Activated naive CD8-positive, alpha-beta T cell treated with anti-CD3 and anti-CD28 coated beads, Interleukin-2, amount 10 ng/mL, durations not matched to agents 7 days and 5 days (primary cell): ENCODE results near the gene TNN. TPM values are rescaled to one million over a fixed set of nuclear protein-coding genes. Genes with fewer than 3 reads are reported as not detected.
A peak's percentile ranks its signal among the peaks of the same experiment; 100 is the strongest.

ENCODE experiments used
- ATAC-seq: fragments of 150-1000 bp; cut with Tn5 transposase; one replicate; pipeline ENCODE4 v1.10.0; 2021; ENCODE audit warnings: low read depth, moderate library complexity
- POLR2A ChIA-PET: fragments of 350-600 bp; sonication (Branson Sonifier 250); formaldehyde crosslinking; loops from one replicate; lab custom pipeline; 2021; ENCODE audit warnings: antibody characterized with exemption; lab: Charles Lee
- DNase-seq: peaks from one replicate; pipeline ENCODE4 v3.0.0; 2021
- H3K27ac Mint-ChIP-seq: one replicate; pipeline ENCODE4 v1.8.0; 2022; ENCODE audit warnings: mild to moderate bottlenecking, mixed read lengths
- H3K27me3 Mint-ChIP-seq: one replicate; pipeline ENCODE4 v1.8.0; 2022; ENCODE audit warnings: mild to moderate bottlenecking, moderate library complexity, mixed read lengths
- H3K36me3 Mint-ChIP-seq: one replicate; pipeline ENCODE4 v1.8.0; 2021; ENCODE audit warnings: mild to moderate bottlenecking, mixed read lengths
- H3K4me1 Mint-ChIP-seq: one replicate; pipeline ENCODE4 v1.8.0; 2021; ENCODE audit warnings: mixed read lengths
- H3K4me3 Mint-ChIP-seq: one replicate; pipeline ENCODE4 v1.8.0; 2022; ENCODE audit warnings: mild to moderate bottlenecking, moderate library complexity, mixed read lengths
- H3K9me3 Mint-ChIP-seq: one replicate; pipeline ENCODE4 v1.8.0; 2021; ENCODE audit warnings: mixed read lengths
- total RNA-seq, 2 experiments: library from RNA; stranded (reverse); gene quantifications; one replicate each; pipeline ENCODE4 v1.2.3, GENCODE V29; 2021

TNN gene
- total RNA-seq, 2 experiments from 2014 or later: not detected

DNA sequence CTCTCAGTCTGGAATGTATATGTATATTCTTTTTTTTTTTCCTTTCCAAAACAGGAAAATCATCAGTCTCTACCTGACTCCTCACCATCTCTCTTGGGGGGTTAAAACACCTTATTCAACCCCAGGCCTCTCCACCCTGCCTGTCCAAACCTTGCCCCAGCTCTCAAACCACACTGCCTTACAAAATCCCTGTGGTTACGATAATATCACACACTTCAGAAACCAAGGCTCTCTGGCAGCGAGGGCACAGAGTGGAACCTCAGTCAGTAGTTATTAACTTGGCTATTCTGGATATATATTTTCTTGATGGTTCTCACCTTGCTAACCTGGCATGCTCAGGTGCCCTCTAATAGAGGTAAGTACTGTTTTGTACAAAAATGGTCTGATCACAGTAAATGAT is 100.2 kb downstream of the TNN start:
- Mint-ChIP-seq H3K36me3 (peaks cover 49% of the 10 kb centered on the region), H3K4me1 (peaks cover 24% of the 10 kb centered on the region), H3K9me3 (no peaks in the 10 kb centered on the region), H3K27me3 (no peaks in the 10 kb centered on the region), H3K4me3 (no peak overlapping the region), H3K27ac (peak overlapping the region; percentile 17)
- DNase-seq: no peak
- ATAC-seq: no peak
- POLR2A ChIA-PET: no interaction called here

DNA sequence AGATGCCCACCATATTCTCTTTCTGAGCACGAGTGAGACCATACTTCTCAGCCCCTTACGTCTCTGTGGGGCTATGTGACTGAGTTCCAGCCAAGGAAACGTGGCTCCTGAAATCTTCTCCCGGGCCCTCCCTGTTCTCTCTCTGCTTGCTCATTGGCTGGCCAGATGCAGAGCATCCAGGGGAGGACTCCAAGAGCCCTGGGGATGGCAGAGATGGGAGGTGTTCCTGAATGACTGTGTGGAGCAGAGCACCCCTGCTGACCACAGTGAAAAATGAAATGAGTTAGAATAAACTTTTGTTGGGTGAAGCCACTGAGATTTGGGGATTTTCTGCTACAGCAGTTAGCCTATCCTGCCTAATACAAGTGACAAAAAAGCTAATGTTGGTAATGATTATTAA is 101.1 kb downstream of the TNN start:
- Mint-ChIP-seq H3K4me3 (no peak overlapping the region), H3K36me3 (peaks cover 47% of the 10 kb centered on the region), H3K27ac (no peak overlapping the region), H3K9me3 (no peaks in the 10 kb centered on the region), H3K27me3 (no peaks in the 10 kb centered on the region), H3K4me1 (peaks cover 24% of the 10 kb centered on the region)
- DNase-seq (no peak), ATAC-seq (no peak)
- POLR2A ChIA-PET: no interaction called here

DNA sequence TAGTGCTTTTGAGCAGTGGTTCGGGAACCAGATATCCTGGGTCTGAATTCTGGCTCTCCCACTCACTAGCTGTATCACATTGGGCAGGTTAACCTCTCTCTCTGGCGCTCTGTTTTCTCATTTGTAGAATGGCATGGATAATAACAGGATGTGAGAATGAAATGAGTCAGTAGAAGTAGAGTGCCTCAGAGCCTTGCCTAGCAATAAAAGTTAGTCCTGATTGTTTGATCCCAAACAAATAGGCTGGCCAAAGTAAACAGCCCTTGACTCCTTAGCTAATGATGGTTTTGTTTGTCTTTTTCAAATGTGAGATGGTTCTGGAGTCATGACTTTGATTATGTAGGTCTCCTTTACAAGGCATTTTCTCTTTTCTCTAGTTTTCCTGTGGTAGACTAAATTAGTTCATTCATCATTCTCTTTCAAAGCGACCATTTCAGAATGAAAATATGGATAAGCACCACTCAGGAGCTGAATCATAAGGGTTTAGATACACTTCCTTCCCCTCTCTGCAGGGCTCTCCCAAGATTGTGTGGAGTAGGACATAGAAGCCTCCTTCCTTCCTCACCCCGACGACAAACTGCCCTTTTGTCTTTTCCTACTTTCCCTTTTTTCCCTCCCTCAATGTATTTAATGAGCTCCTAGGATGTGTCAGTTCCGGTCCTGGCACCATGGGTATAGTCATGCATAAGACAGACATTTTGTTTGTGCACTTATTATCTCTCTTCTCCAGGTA is 101.8 kb downstream of the TNN start:
- Mint-ChIP-seq H3K36me3 (peaks cover 50% of the 10 kb centered on the region), H3K27me3 (no peaks in the 10 kb centered on the region)
- ATAC-seq: no peak

DNA sequence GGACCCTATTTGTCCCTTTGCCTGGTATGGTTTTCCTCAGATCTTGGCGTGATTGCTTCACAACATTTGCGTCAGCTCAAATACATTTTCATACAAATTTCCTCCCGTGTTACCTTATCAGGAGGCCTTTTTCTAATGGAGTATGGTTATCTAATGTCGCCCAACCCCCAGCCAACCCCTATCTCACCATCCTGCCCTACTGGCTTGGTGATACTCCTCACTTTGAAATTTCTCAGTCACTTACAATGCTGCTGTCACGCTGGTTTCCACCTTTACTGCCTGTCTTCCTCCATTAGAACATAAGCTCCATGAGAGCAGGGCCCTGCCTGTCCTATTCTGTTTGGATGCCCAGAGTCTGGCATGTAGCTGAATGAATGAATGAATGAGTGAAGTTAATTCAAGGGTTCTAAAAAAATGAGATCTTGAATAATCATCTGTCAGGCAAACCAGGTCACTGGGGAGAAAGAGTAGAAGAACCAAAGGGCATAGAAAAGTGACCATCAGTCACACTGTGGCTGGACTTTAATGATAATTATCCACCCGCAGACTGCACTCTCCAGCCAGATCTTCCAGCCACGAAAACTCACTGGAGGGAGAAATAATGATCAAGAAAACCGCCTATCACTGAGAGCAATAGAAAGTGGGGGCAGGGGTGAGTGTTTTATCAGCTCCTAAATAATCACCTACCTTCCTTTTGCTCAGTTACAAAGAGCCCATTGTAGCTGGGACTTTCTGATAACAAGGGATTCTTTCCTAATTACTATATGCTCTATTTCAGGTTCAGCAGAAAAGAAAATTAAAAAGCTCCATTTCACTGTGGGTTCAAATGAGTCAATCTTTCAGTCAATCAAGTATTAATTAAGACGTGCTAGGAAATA is 103.6 kb downstream of the TNN start:
- DNase-seq (no peak), ATAC-seq (no peak)
- POLR2A ChIA-PET: no interaction called here
- no peak overlapping the region for H3K4me3 Mint-ChIP-seq
- no peaks in the 10 kb centered on the region for H3K9me3 Mint-ChIP-seq
- H3K27ac Mint-ChIP-seq: no peak overlapping the region
- H3K36me3 Mint-ChIP-seq: peaks cover 56% of the 10 kb centered on the region
- H3K4me1 Mint-ChIP-seq: peaks cover 34% of the 10 kb centered on the region
- H3K27me3 Mint-ChIP-seq: no peaks in the 10 kb centered on the region

More for the DNA sequence above, 101.8 kb downstream of the TNN start:
- POLR2A ChIA-PET: no interaction called here
- H3K27ac Mint-ChIP-seq: no peak overlapping the region
- no peak overlapping the region for H3K4me3 Mint-ChIP-seq
- peaks cover 30% of the 10 kb centered on the region for H3K4me1 Mint-ChIP-seq
- no peak for DNase-seq
- no peaks in the 10 kb centered on the region for H3K9me3 Mint-ChIP-seq

DNA sequence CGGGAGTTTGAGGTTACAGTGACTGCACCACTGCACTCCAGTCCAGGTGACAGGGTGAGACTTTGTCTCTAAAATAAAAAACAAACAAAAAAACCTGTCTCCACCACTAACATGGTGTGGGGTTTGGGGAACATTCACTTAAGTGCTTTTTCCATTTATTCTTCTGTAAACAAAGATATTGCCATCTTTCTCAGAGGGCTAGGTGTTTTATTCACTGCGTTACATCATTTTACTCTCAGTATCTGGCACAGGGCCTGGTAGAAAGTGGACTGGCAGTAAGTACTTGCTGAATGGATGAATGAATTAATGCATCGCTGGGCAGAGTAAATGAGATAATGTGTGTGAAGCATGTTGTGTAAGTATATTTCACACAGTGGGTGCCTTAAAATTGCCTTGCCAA is 104.9 kb downstream of the TNN start:
- Mint-ChIP-seq H3K36me3 (peaks cover 59% of the 10 kb centered on the region), H3K4me1 (peaks cover 33% of the 10 kb centered on the region), H3K4me3 (no peak overlapping the region), H3K9me3 (no peaks in the 10 kb centered on the region), H3K27me3 (no peaks in the 10 kb centered on the region), H3K27ac (no peak overlapping the region)
- DNase-seq (no peak), ATAC-seq (no peak)
- POLR2A ChIA-PET: no interaction called here

DNA sequence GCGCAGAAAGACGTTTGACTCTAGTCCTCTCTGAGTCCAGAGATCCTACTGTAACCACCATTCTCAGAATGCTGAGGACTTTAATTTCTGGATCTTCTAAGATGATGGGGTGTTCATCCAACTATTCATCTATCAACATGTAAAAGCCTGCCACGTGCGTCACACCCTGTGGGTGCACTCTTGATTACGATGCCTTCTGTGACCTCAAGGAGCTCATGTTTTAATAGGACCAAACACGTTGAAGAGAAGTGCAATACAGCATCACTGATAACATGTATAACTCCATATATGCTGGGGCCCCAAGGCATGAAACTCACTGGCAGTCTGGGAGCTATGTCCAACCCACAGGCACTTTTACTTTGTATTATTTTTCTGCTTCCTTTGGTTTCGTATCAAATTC is 105.9 kb downstream of the TNN start:
- H3K36me3 Mint-ChIP-seq: peaks cover 60% of the 10 kb centered on the region
- no peaks in the 10 kb centered on the region for H3K9me3 Mint-ChIP-seq
- ATAC-seq (no peak), DNase-seq (no peak)
- no peak overlapping the region for H3K27ac Mint-ChIP-seq
- POLR2A ChIA-PET: interaction anchor here (1.3 kb wide), 1 partner anchor 22 kb away, joined by 3 read pairs; no protein-coding TSS in a partner anchor
- no peak overlapping the region for H3K4me3 Mint-ChIP-seq
- no peaks in the 10 kb centered on the region for H3K27me3 Mint-ChIP-seq
- H3K4me1 Mint-ChIP-seq: peaks cover 30% of the 10 kb centered on the region

DNA sequence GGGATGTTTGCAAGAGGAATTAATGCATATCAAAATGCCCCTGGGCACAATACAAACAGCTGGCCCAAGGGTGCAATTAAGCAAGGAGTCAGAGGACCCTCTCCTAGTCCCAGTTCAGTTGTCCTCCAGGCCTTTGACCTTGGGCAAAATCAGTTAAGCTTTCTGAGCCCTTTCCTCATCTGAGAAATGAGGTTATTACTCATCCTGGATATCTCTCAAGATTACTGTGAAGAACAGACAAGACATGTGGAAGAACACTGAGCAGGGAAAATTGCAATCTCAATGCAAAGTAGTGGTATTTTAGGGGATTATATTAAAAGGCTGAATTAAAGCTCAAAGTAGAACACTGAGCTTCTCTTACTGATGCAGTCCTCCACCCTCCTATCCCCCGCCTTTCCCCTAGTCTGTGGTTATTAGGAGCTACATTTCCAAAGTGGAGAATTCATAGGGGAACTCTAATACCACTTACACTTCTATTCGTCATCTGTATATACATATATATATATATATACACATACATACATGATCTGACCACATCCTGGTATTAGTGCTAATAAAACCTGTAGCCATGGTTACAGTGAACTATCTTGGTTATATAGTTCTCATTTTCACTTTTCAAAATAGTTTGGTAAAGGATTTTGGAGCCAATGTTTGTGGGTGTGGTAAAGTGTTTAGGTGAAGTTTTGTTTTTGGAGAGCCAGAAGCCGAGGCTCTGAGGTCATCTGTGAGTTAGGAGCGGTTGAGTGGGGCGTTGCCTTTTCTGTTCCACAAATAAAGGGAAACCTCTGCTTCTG is 106.9 kb downstream of the TNN start:
- ATAC-seq (no peak), DNase-seq (no peak)
- POLR2A ChIA-PET: interaction anchor here (1.3 kb wide), 1 partner anchor 23 kb away, joined by 3 read pairs; no protein-coding TSS in a partner anchor
- Mint-ChIP-seq H3K27me3 (no peaks in the 10 kb centered on the region), H3K4me1 (peaks cover 30% of the 10 kb centered on the region), H3K9me3 (no peaks in the 10 kb centered on the region), H3K27ac (no peak overlapping the region), H3K36me3 (peaks cover 53% of the 10 kb centered on the region), H3K4me3 (no peak overlapping the region)

DNA sequence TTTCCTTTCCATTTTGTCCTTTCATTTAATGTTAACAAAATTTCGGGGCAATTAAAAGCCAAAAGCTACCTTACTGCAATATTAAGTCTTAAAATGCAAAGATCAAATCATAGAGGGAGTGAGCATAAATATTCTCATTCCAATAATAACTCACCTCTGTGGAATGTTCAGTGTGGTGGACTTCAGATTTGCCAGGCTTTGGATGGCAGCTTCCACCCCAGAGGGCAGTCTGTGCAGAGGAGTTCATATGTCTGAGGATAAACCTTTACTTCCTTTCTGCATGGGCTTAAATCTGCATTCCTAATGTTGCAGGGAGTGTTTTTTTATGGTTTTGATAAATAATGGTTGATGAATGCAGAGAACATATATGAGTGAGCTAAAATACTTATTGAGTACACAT is 108.6 kb downstream of the TNN start:
- ATAC-seq: no peak
- Mint-ChIP-seq H3K4me1 (peaks cover 26% of the 10 kb centered on the region), H3K36me3 (peaks cover 46% of the 10 kb centered on the region), H3K27ac (no peak overlapping the region), H3K9me3 (no peaks in the 10 kb centered on the region), H3K4me3 (no peak overlapping the region), H3K27me3 (no peaks in the 10 kb centered on the region)
- POLR2A ChIA-PET: no interaction called here
- DNase-seq: no peak

DNA sequence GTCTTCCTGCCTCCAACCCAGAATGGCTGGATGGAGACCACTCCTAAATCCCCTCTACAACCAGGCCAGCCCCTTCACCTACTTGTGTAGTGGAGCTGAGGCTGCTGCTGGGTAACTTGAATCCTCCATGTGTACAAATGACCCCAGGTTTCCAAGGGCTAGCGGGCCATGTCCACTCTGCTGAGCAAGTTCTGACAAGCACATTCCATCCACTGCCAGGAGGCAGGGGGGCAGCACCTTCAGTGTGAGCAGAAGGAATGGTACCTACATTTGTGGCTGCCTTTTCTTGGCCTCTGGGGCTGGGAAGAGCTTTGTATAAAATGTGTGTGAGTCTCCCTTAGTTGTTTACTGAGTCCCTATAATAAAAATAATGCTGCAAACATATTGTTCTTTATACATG is 110.4 kb downstream of the TNN start:
- POLR2A ChIA-PET: no interaction called here
- ATAC-seq (no peak), DNase-seq (no peak)
- H3K27me3 Mint-ChIP-seq: no peaks in the 10 kb centered on the region
- no peaks in the 10 kb centered on the region for H3K9me3 Mint-ChIP-seq
- H3K4me3 Mint-ChIP-seq: no peak overlapping the region
- no peak overlapping the region for H3K27ac Mint-ChIP-seq
- peaks cover 37% of the 10 kb centered on the region for H3K4me1 Mint-ChIP-seq
- peaks cover 48% of the 10 kb centered on the region for H3K36me3 Mint-ChIP-seq

DNA sequence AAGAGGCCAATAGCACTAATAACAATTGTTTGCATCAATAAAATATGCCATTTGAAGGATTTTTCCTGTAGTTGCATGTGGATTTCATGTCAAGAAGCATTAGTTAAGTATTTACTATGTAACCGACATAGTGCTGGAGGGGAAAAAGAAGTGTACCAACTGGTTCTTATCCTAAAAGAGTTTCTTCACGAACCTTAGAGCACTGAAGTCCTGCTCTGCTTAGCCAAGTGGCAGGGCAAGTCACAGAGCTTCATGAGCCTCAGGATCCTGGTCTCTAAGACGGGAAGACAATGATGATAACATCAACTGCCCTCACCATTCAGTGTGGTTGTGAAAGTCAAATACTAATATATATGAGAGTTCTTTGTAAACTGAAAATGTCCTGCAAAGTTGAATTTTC is 110.8 kb downstream of the TNN start:
- POLR2A ChIA-PET: no interaction called here
- ATAC-seq (no peak), DNase-seq (no peak)
- peaks cover 49% of the 10 kb centered on the region for H3K36me3 Mint-ChIP-seq
- H3K4me3 Mint-ChIP-seq: no peak overlapping the region
- H3K27me3 Mint-ChIP-seq: no peaks in the 10 kb centered on the region
- H3K9me3 Mint-ChIP-seq: no peaks in the 10 kb centered on the region
- H3K27ac Mint-ChIP-seq: no peak overlapping the region
- H3K4me1 Mint-ChIP-seq: peaks cover 38% of the 10 kb centered on the region

DNA sequence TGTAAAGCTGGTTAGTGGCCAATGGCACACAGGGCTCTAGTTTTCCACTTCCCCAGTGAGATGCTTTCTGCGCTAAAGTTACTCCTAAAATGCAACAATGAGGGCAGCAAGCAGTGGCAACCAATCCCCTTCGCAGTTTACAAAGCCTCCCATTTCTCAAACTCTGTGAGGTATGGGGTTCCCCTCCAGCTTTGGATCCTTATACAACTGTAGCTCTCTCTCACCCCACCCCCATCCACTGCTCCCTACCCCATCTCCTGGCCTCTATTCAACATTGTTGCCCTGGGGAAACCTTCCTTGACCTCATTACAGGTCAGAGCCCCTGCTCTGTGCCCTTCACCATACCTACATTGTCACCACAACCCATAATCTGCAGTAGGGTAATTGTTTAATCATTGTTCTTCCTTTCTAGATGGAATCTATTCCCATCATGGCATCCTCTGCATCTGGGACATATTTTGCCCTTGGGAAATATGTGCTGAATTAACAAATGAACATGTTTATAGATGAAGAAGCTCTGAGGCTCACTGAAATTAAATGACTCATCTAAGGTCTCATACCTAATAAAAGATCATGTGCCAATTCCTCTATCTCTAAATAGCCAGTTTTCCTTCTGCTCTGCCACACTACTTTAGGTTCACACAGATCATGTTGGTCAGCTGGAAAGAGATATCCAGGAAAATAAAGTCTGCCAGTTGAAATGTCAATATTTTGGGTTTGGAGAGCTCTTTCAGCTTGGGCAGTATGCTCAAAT is 112.4 kb downstream of the TNN start:
- ATAC-seq: no peak
- H3K4me3 Mint-ChIP-seq: no peak overlapping the region
- peaks cover 45% of the 10 kb centered on the region for H3K36me3 Mint-ChIP-seq
- DNase-seq: no peak
- peaks cover 34% of the 10 kb centered on the region for H3K4me1 Mint-ChIP-seq
- no peaks in the 10 kb centered on the region for H3K27me3 Mint-ChIP-seq
- H3K9me3 Mint-ChIP-seq: no peaks in the 10 kb centered on the region
- H3K27ac Mint-ChIP-seq: no peak overlapping the region
- POLR2A ChIA-PET: no interaction called here

DNA sequence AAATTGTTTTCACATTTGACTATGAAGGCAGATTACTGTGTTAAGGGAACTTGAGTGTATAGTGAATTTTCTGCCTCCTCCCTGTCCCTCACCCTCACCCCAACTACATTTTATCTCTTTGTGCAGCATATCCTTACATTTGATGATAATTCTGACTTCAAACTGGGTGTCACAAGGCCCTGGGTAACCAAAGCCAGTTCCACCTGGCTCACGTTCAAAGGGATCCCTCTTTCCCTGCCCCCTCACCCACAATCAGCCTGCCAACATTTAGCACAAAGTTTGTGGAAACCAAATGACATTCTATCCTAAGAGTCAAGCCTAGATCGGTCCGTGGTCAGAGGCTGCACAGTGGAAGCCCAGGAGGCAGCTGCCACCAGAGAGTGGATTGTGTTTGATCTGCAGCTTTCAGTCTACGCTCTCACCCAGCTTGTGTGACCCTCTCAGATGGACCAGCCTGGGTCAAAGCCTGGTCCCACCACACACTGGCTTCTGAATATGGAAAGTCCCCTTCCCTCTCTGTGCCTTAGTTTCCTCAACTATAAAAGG is 114.6 kb downstream of the TNN start:
- Mint-ChIP-seq H3K36me3 (peaks cover 52% of the 10 kb centered on the region), H3K4me1 (peaks cover 50% of the 10 kb centered on the region)

More for the DNA sequence above, 114.6 kb downstream of the TNN start:
- ATAC-seq (no peak), DNase-seq (no peak)
- Mint-ChIP-seq H3K27me3 (no peaks in the 10 kb centered on the region), H3K27ac (no peak overlapping the region), H3K4me3 (no peak overlapping the region), H3K9me3 (no peaks in the 10 kb centered on the region)
- POLR2A ChIA-PET: interaction anchor here (1.3 kb wide), 1 partner anchor 26 kb away, joined by 7 read pairs; no protein-coding TSS in a partner anchor
